Inflammatory macrophage treated with lipopolysaccharide for 4 hours (primary cell): Measurements from ENCODE around the gene RERE.

Source experiments
- DNase-seq: peaks from one replicate; pipeline ENCODE4 v3.0.0-alpha.2; 2020

The RERE gene

DNA sequence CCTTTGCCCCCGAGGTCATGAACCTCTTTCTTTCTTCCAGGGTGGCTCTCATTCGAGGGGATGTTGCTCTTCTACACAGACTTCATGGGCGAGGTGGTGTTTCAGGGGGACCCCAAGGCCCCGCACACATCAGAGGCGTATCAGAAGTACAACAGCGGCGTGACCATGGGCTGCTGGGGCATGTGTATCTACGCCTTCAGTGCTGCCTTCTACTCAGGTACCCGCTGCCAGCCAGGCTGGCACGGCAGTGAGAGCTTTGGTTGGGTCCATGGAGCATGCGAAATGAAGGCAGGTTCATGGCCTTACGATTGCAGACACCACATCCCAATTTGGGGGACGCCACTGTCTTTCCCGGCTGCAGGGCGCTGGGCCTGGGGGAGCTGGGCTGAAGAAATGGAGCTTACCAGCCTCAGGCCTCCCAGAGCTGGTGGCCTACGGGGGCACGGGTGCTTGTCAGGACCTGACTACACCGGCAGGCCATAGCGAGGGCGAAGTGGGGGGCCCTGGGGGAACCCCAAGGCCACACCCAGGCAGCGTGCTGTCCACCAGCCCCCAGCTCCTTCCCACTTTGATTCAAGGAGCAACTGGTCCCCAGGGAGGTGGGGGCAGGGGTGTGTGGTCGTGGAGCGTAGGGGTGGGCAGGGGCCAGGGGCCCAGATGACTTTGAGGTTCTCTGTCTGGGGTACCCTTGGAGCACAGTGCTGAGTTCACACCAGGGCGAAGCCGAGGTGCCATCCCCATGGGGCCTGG is 479.5 kb downstream of the RERE start:
- DNase-seq, result no peak

DNA sequence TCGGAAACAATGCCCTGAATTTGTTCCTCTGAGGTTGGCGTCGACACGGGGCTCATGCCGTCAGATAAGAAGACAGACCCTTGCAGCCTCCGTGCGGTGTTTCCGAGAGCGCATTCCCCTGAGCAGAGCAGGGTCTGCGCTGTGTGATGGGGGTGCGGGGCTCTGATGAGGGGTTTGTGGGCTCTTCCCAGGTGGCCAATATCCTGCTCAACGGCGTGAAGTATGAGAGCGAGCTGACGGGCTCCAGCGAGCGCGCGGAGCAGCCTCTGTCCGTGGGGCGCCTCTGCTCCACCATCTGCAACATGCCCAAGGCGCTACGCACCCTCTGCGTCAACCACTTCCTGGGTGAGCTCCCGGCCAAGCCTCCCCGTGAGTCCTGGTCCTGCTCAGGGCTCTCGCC is 482.2 kb downstream of the RERE start:
- no peak for DNase-seq

DNA sequence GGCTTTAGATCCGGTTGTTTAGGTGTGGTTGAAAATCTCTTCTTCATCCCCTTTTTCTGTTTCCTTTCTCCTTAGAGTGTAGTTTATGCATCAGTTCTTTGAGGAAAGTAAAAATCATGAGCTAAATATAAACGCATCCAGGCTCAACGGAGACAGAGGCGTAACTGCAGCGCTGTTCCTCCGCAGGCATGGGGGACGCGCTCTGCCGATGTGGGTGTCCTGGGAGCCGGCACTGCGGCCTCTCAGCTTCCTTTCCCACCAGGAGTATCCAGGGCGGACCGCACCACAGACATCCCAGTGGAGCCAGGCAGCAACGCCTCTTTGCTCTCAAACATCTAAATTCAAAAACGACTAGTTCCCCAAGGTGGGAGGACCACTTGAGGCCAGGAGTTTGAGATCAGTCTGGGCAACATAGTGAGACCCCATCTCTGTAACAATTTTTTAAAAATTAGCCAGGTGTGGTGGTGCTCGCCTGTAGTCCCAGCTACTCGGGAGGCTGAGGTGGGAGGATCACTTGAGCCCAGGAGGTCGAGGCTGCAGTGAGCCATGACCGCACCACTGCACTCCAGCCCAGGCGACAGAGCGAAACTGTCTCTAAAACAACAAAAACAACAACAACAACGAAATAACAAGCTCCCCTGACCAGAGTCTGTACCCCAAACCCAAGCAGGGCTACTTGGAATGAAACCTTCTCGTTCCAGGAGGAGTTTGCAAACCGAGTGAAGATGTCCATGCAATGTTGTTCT is 483.2 kb downstream of the RERE start:
- no peak for DNase-seq

DNA sequence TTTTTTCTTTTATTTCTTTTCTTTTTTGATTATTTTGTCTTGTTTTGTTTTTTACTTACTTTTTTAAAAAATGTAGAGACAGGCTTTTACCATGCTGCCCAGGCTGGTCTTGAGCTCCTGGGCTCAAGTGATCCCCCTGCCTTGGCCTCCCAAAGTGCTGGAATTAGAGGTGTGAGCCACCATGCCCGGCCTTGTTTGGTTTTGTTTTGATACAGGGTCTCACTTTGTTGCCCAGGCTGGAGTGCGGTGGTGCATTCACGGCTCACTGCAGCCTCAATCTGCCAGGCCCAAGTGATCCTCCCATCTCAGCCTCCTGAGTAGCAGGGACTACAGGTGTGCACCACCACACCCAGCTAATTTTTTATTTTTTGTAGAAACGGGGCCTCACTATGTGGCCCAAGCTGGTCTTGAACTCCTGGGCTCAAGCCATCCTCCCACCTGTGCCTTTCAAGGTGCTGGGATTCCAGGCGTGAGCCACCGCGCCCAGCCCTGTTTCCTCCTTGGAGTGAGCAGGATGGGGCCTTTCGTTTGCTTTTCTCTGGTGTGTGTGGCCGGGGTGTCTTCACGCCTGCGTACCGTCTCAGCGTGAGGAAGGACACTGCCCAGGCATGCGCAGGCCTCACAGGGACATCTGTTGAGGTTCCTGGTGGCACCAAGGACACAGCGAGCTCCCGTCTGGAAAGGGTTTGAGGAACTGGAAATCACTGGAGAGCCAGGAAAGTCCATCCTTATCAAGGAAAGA is 484.0 kb downstream of the RERE start:
- no peak for DNase-seq

- DNase-seq, result no peak
These were observed 484.6 kb downstream of the RERE start for GRCh38 chr1:8332806-8333205.

DNA sequence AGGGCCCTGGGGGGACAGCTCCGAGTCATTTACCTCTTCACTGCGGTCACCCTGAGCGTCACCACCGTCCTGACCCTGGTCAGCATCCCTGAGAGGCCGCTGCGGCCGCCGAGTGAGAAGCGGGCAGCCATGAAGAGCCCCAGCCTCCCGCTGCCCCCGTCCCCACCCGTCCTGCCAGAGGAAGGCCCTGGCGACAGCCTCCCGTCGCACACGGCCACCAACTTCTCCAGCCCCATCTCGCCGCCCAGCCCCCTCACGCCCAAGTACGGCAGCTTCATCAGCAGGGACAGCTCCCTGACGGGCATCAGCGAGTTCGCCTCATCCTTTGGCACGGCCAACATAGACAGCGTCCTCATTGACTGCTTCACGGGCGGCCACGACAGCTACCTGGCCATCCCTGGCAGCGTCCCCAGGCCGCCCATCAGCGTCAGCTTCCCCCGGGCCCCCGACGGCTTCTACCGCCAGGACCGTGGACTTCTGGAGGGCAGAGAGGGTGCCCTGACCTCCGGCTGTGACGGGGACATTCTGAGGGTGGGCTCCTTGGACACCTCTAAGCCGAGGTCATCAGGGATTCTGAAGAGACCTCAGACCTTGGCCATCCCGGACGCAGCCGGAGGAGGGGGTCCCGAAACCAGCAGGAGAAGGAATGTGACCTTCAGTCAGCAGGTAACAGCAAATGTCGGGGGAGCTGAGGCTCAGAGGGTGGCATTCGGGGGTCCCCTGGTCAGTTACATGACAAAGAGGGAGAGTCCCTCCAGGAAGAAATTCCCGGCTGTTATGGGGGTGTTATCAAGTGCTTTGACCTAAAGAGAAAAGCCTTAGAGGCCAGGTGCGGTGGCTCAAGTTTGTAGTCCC is 486.9 kb downstream of the RERE start:
- no peak for DNase-seq

DNA sequence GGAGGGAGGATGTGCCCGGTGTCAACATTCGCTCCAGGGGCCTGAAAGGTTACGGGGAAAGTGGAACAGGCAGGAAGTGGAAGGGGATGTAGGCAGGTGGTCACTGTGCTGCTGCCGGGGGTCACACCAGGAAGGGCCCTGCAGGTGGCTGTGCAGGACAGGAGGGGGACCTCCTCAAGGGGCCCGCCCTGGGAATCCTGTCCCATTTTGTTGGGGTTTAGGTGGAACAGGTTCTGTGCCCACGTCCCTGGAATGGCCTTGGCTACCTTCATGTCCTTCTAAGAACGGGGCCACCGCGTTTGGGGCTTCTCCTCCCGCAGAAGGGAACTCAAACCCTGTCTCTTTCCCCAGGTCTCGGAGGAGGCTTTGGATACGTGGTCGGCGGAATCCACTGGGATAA is 487.6 kb downstream of the RERE start:
- no peak for DNase-seq

DNA sequence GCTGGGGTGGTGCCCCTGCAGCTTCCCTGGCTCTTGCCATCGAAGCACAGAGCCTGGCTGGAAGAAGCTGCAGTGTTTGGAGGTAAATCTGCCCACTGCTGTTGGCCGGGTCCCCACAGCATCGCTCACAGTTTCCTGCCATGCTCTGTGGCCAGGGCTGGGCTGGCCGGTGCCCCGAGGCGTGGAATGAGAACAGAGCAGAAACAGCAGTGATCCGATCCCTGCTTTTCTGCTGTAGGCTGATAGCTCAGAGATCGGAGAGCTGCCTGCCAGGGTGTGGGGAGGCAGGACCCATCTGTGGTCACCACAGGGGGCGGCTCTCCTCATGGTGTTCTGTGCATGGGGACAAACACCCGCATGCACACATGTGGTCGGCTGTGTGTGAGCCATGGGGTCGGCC is 488.0 kb downstream of the RERE start:
- no peak for DNase-seq

- DNase-seq, result no peak
These were observed 489.2 kb downstream of the RERE start for GRCh38 chr1:8328271-8328670.

- no peak for DNase-seq
These were observed 491.2 kb downstream of the RERE start for GRCh38 chr1:8326265-8326664.

- no peak for DNase-seq
These were observed 491.7 kb downstream of the RERE start for GRCh38 chr1:8325771-8326170.

GRCh38 chr1:8324176-8324810 is 493.1 kb downstream of the RERE start:
- no peak for DNase-seq

DNA sequence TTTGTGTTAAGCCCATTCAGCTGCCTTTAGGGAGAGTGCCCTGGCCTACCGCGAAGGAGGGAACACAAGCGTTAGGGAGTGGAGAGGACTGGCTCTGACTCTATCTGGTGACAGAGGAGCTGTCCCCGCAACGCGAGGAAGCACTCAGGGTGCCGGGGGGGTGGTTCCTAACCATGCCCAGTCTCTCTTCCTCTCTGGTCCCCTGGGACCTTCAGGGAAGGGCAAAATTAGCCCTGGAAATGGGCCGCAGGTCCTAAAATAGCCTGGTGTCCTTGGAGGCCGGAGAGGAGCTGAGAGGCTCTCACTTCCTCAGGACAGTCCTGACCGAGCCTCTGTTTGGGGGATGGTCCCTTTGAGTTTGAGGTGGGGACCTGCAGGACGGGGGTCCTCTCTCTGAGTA is 493.7 kb downstream of the RERE start:
- DNase-seq, result no peak

- DNase-seq, result no peak
These were observed 495.8 kb downstream of the RERE start for GRCh38 chr1:8321612-8322011.

DNA sequence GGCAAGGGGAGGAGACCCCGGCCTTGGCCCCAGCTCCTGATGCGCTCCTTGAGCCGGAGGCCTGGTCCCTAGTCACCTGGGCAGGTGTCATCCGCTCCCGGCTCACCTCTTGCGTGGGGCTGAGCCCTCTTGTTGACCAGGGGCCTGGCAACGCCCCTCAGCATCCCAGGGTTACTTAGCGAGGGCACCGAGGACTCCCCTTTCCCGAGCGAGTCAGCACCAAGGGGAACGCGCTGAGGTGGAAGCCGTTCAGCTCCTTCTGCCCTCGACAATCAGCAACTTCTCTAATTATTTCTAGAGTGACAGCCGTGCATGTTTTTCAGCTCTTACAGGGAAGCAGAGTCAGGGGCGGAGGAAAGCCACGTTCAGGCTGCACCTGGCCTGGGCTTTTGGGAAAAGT is 499.0 kb downstream of the RERE start:
- peak; percentile 8 for DNase-seq

- DNase-seq, result peak; percentile 74
These were observed 499.6 kb downstream of the RERE start, which contains the start of gene SLC45A1 for GRCh38 chr1:8317647-8318381. TSS of gene SLC45A1 (plus strand) at chr1:8318114. CDS start at chr1:8324330, 6,216 bp downstream.

- no peak for DNase-seq
These were observed 501.6 kb downstream of the RERE start for GRCh38 chr1:8315573-8316475.

GRCh38 chr1:8314346-8315280 is 502.8 kb downstream of the RERE start:
- peak; percentile 37 for DNase-seq

DNA sequence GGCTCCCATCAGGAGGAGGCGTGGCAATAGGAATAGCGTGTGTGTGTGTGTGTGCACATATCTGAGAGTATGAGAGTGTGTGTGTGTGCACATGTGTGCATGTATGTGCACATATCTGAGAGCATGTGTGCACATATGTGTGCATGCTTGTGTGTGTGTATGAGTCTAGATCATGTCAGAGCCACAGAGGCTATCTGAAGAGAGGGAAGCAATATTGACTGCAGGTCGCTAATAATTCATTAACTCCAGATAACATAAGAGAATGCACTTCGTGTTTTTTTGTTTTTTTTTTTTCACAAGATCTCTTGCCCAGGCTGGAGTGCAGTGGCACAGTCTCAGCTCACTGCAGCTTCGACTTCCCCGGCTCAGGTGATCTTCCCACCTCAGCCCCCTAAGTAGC is 504.2 kb downstream of the RERE start:
- no peak for DNase-seq
